Activated naive CD4-positive, alpha-beta T cell treated with anti-CD3 and anti-CD28 coated beads, Interleukin-2, amount 50 U/mL, for 72 hours (primary cell): ENCODE results near the gene MAPK1. TPM values are rescaled to one million over a fixed set of nuclear protein-coding genes. Genes with fewer than 3 reads are reported as not detected.
"Not testable (repeated sequence)": the region's sequence is repeated elsewhere in the genome, so short reads cannot be mapped to it uniquely, and the experiment has no call there.

Experiments
- ATAC-seq, 2 donors: fragments of 150-1000 bp; cut with Tn5 transposase; 2 replicates each; pipeline ENCODE4 v1.10.0; 2021; ENCODE audit warnings: mild to moderate bottlenecking in 2 of 2, moderate library complexity in 2 of 2
- DNase-seq, 2 donors: peaks; one replicate each; pipeline ENCODE4 v3.0.0; 2021 to 2022; ENCODE audit warnings: low spot score in 2 of 2
- H3K27ac Mint-ChIP-seq, 2 donors: one replicate each; pipeline ENCODE4 v1.8.0; 2022; ENCODE audit warnings: mild to moderate bottlenecking in 2 of 2, mixed read lengths in 2 of 2
- H3K36me3 Mint-ChIP-seq, 2 donors: one replicate each; pipeline ENCODE4 v1.8.0; 2022; ENCODE audit warnings: mixed read lengths in 2 of 2
- H3K9me3 Mint-ChIP-seq, 2 donors: one replicate each; pipeline ENCODE4 v1.8.0; 2022; ENCODE audit warnings: mixed read lengths in 2 of 2
- total RNA-seq, 2 donors: library from RNA; stranded (reverse); gene quantifications; one replicate each; pipeline ENCODE4 v1.2.3, GENCODE V29; 2022

The MAPK1 gene
- total RNA-seq, 2 donors from 2014 or later = 80.3 to 92.6 TPM

- DNase-seq = no peak
- Mint-ChIP-seq H3K36me3 (peaks cover 0 to 11% of the 10 kb centered on the region in 2 donors), H3K9me3 (peaks cover 0 to 5% of the 10 kb centered on the region in 2 donors), H3K27ac (no peak overlapping the region)
- ATAC-seq = no peak
Measured at GRCh38 chr22:21860491-21861039, 6.9 kb downstream of the MAPK1 start.

- Mint-ChIP-seq H3K9me3 (no peaks in the 10 kb centered on the region), H3K27ac (peak overlapping the region in 1 of 2 donors; percentile 16), H3K36me3 (no peaks in the 10 kb centered on the region)
- DNase-seq (no peak), ATAC-seq (peak in 1 of 2 donors; percentile 56)
Measured at GRCh38 chr22:21858025-21858764, 9.2 kb downstream of the MAPK1 start.

- ATAC-seq (peak; percentile 33 to 70), DNase-seq (no peak)
- Mint-ChIP-seq H3K36me3 (no peaks in the 10 kb centered on the region), H3K27ac (no peak overlapping the region), H3K9me3 (no peaks in the 10 kb centered on the region)
Measured at GRCh38 chr22:21857481-21857914, 9.9 kb downstream of the MAPK1 start.

GRCh38 chr22:21856868-21857267, 10.6 kb downstream of the MAPK1 start:
- DNase-seq (no peak), ATAC-seq (no peak)
- H3K9me3 Mint-ChIP-seq = no peaks in the 10 kb centered on the region
- H3K27ac Mint-ChIP-seq = no peak overlapping the region
- H3K36me3 Mint-ChIP-seq = no peaks in the 10 kb centered on the region

- H3K9me3 Mint-ChIP-seq = no peaks in the 10 kb centered on the region
- H3K36me3 Mint-ChIP-seq = no peaks in the 10 kb centered on the region
- no peak for DNase-seq
- H3K27ac Mint-ChIP-seq = no peak overlapping the region
- no peak for ATAC-seq
Measured at GRCh38 chr22:21856197-21856596, 11.2 kb downstream of the MAPK1 start.

GRCh38 chr22:21855676-21856075, 11.8 kb downstream of the MAPK1 start:
- H3K9me3 Mint-ChIP-seq = no peaks in the 10 kb centered on the region
- DNase-seq (no peak), ATAC-seq (no peak)
- H3K27ac Mint-ChIP-seq = no peak overlapping the region
- H3K36me3 Mint-ChIP-seq = no peaks in the 10 kb centered on the region

- DNase-seq = no peak
- no peak for ATAC-seq
- peaks cover 0 to 3% of the 10 kb centered on the region in 2 donors for H3K9me3 Mint-ChIP-seq
- peaks cover 4 to 5% of the 10 kb centered on the region in 2 donors for H3K36me3 Mint-ChIP-seq
- no peak overlapping the region for H3K27ac Mint-ChIP-seq
Measured at GRCh38 chr22:21850660-21851059, 16.8 kb downstream of the MAPK1 start.

- Mint-ChIP-seq H3K36me3 (peaks cover 4 to 5% of the 10 kb centered on the region in 2 donors), H3K27ac (no peak overlapping the region), H3K9me3 (peaks cover 0 to 3% of the 10 kb centered on the region in 2 donors)
- no peak for ATAC-seq
- DNase-seq = no peak
Measured at GRCh38 chr22:21849489-21849888, 18.0 kb downstream of the MAPK1 start.

GRCh38 chr22:21848057-21848456, 19.4 kb downstream of the MAPK1 start:
- DNase-seq, H3K9me3 Mint-ChIP-seq, ATAC-seq, H3K36me3 Mint-ChIP-seq: not testable (repeated sequence)
- peak overlapping the region in 1 of 2 donors; percentile 60 for H3K27ac Mint-ChIP-seq

- H3K9me3 Mint-ChIP-seq = peaks cover 0 to 3% of the 10 kb centered on the region in 2 donors
- peaks cover 4 to 5% of the 10 kb centered on the region in 2 donors for H3K36me3 Mint-ChIP-seq
- DNase-seq (no peak), ATAC-seq (peak in 1 of 2 donors; percentile 40)
- no peak overlapping the region for H3K27ac Mint-ChIP-seq
Measured at GRCh38 chr22:21845558-21846453, 21.6 kb downstream of the MAPK1 start.

GRCh38 chr22:21842946-21843345, 24.5 kb downstream of the MAPK1 start:
- Mint-ChIP-seq H3K27ac (no peak overlapping the region), H3K36me3 (peaks cover under 1% of the 10 kb centered on the region in 2 donors), H3K9me3 (peaks cover 0 to under 1% of the 10 kb centered on the region in 2 donors)
- ATAC-seq (no peak), DNase-seq (no peak)

GRCh38 chr22:21841422-21841821, 26.0 kb downstream of the MAPK1 start:
- no peak overlapping the region for H3K27ac Mint-ChIP-seq
- H3K36me3 Mint-ChIP-seq = no peaks in the 10 kb centered on the region
- no peak for DNase-seq
- no peaks in the 10 kb centered on the region for H3K9me3 Mint-ChIP-seq
- ATAC-seq = no peak

- H3K36me3 Mint-ChIP-seq = no peaks in the 10 kb centered on the region
- DNase-seq (no peak), ATAC-seq (no peak)
- H3K9me3 Mint-ChIP-seq = no peaks in the 10 kb centered on the region
- H3K27ac Mint-ChIP-seq = no peak overlapping the region
Measured at GRCh38 chr22:21840236-21840823, 27.1 kb downstream of the MAPK1 start.

- H3K9me3 Mint-ChIP-seq = no peaks in the 10 kb centered on the region
- DNase-seq (no peak), ATAC-seq (no peak)
- no peak overlapping the region for H3K27ac Mint-ChIP-seq
- no peaks in the 10 kb centered on the region for H3K36me3 Mint-ChIP-seq
Measured at GRCh38 chr22:21839765-21840140, 27.7 kb downstream of the MAPK1 start.

- not testable (repeated sequence) for ATAC-seq, DNase-seq, H3K27ac Mint-ChIP-seq, H3K36me3 Mint-ChIP-seq, H3K9me3 Mint-ChIP-seq
Measured at GRCh38 chr22:21839104-21839764, 28.2 kb downstream of the MAPK1 start.

GRCh38 chr22:21837248-21837979, 30.0 kb downstream of the MAPK1 start:
- ATAC-seq (no peak), DNase-seq (no peak)
- Mint-ChIP-seq H3K36me3 (no peaks in the 10 kb centered on the region), H3K27ac (peak overlapping the region in 1 of 2 donors; percentile 13), H3K9me3 (no peaks in the 10 kb centered on the region)
